HEK293 (cell line): Measurements from ENCODE around the gene CLCN1.
A peak's percentile ranks its signal among the peaks of the same experiment; 100 is the strongest.

Experiments
- CTCF ChIA-PET: fragments of 350-600 bp; formaldehyde crosslinking; extraction: SDS; loops from one replicate; lab custom pipeline; 2021; ENCODE audit warnings: antibody characterized with exemption; lab: Yijun Ruan, JAX
- POLR2A ChIA-PET: fragments of 300-600 bp; formaldehyde crosslinking; extraction: SDS; loops from one replicate; lab custom pipeline; 2020; ENCODE audit warnings: antibody characterized with exemption, inconsistent platforms; lab: Yijun Ruan, JAX
- H3K27ac ChIP-seq: fragments of 200-500 bp; sonication (Bioruptor generic); 2 replicates; pipeline ENCODE4 v1.5.1; 2014; ENCODE audit warnings: low read depth, low read length, control low read depth, inconsistent platforms; ENCODE audit errors: extremely low read depth
- H3K36me3 ChIP-seq, 2 experiments: fragments of 200-500 bp in 1 of 2; sonication (Bioruptor generic) in 1 of 2; 1 replicate in 1 of 2; 2 replicates in 1 of 2; pipeline ENCODE4 v1.5.1; 2014 to 2017; ENCODE audit warnings: inconsistent platforms in 2 of 2, low read length in 2 of 2; ENCODE audit not compliant: control insufficient read depth in 2 of 2, insufficient read depth in 1 of 2
- H3K4me1 ChIP-seq: fragments of 200-500 bp; sonication (Bioruptor generic); 2 replicates; pipeline ENCODE4 v1.5.1; 2014; ENCODE audit warnings: mild to moderate bottlenecking, low read length, inconsistent platforms; ENCODE audit not compliant: control insufficient read depth, insufficient read depth
- H3K4me3 ChIP-seq: 2 replicates; pipeline ENCODE4 v1.5.1; 2011; ENCODE audit warnings: low read depth, mild to moderate bottlenecking, control low read depth, low read length, moderate library complexity
- H3K9me3 ChIP-seq: fragments of 200-500 bp; sonication (Bioruptor generic); 2 replicates; pipeline ENCODE4 v1.5.1; 2014; ENCODE audit warnings: low read depth, low read length, inconsistent platforms; ENCODE audit not compliant: control insufficient read depth, insufficient read depth
- EGR2 ChIP-seq: fragments of 450-650 bp; formaldehyde crosslinking; IDR thresholded peaks from 2 replicates; pipeline ENCODE4 v1.5.1; 2016; ENCODE audit warnings: low read depth, missing biosample characterization, missing genetic modification characterization
- GLIS1 ChIP-seq: fragments of 450-650 bp; formaldehyde crosslinking; IDR thresholded peaks from 2 replicates; pipeline ENCODE4 v1.5.1; 2016; ENCODE audit warnings: missing biosample characterization, missing genetic modification characterization
- HOXD13 ChIP-seq: sonication (generic); formaldehyde crosslinking; IDR thresholded peaks from 2 replicates; pipeline ENCODE4 v1.8.0; 2022; ENCODE audit warnings: missing genetic modification reagents, borderline replicate concordance
- KLF16 ChIP-seq: fragments of 450-650 bp; formaldehyde crosslinking; IDR thresholded peaks from 2 replicates; pipeline ENCODE4 v1.5.1; 2017; ENCODE audit warnings: missing biosample characterization, missing genetic modification characterization
- MZF1 ChIP-seq: fragments of 450-650 bp; formaldehyde crosslinking; IDR thresholded peaks from 2 replicates; pipeline ENCODE4 v1.5.1; 2017; ENCODE audit warnings: missing biosample characterization, missing genetic modification characterization, borderline replicate concordance
- OSR2 ChIP-seq: fragments of 450-650 bp; formaldehyde crosslinking; IDR thresholded peaks from 2 replicates; pipeline ENCODE4 v1.5.1; 2016; ENCODE audit warnings: missing biosample characterization, missing genetic modification characterization
- RBAK ChIP-seq: fragments of 450-650 bp; formaldehyde crosslinking; IDR thresholded peaks from 2 replicates; pipeline ENCODE4 v1.5.1; 2016; ENCODE audit warnings: missing biosample characterization, missing genetic modification characterization
- YY1 ChIP-seq: fragments of 450-650 bp; formaldehyde crosslinking; IDR thresholded peaks from 2 replicates; pipeline ENCODE4 v1.5.1; 2018; ENCODE audit warnings: missing biosample characterization, missing genetic modification characterization
- ZFHX2 ChIP-seq: fragments of 450-650 bp; formaldehyde crosslinking; conservative IDR thresholded peaks from 2 replicates; pipeline ENCODE4 v1.5.1; 2016; ENCODE audit warnings: missing biosample characterization, missing genetic modification characterization
- ZIC2 ChIP-seq: fragments of 450-650 bp; formaldehyde crosslinking; IDR thresholded peaks from 2 replicates; pipeline ENCODE4 v1.5.1; 2016; ENCODE audit warnings: missing biosample characterization, missing genetic modification characterization
- ZNF132 ChIP-seq: fragments of 450-650 bp; formaldehyde crosslinking; IDR thresholded peaks from 2 replicates; pipeline ENCODE4 v1.5.1; 2017; ENCODE audit warnings: missing biosample characterization, missing genetic modification characterization, borderline replicate concordance
- ZNF133 ChIP-seq: fragments of 450-650 bp; formaldehyde crosslinking; IDR thresholded peaks from 2 replicates; pipeline ENCODE4 v1.5.1; 2016; ENCODE audit warnings: missing biosample characterization, missing genetic modification characterization
- ZNF174 ChIP-seq: fragments of 450-650 bp; formaldehyde crosslinking; IDR thresholded peaks from 2 replicates; pipeline ENCODE4 v1.5.0; 2017; ENCODE audit warnings: missing biosample characterization, mild to moderate bottlenecking, missing genetic modification characterization
- ZNF19 ChIP-seq: fragments of 450-650 bp; formaldehyde crosslinking; IDR thresholded peaks from 2 replicates; pipeline ENCODE4; 2016; ENCODE audit warnings: missing biosample characterization, missing genetic modification characterization, low read depth
- ZNF223 ChIP-seq: fragments of 450-650 bp; formaldehyde crosslinking; IDR thresholded peaks from 2 replicates; pipeline ENCODE4 v1.5.1; 2016; ENCODE audit warnings: missing biosample characterization, missing genetic modification characterization
- ZNF248 ChIP-seq: fragments of 450-650 bp; formaldehyde crosslinking; IDR thresholded peaks from 2 replicates; pipeline ENCODE4 v1.5.1; 2017; ENCODE audit warnings: missing biosample characterization, missing genetic modification characterization
- ZNF302 ChIP-seq: fragments of 450-650 bp; formaldehyde crosslinking; IDR thresholded peaks from 2 replicates; pipeline ENCODE4 v1.5.1; 2016; ENCODE audit warnings: missing biosample characterization, missing genetic modification characterization, low read depth
- ZNF391 ChIP-seq: fragments of 450-650 bp; formaldehyde crosslinking; IDR thresholded peaks from 2 replicates; pipeline ENCODE4 v1.5.1; 2016; ENCODE audit warnings: low read depth, missing biosample characterization, missing genetic modification characterization, borderline replicate concordance
- ZNF404 ChIP-seq: fragments of 450-650 bp; formaldehyde crosslinking; IDR thresholded peaks from 2 replicates; pipeline ENCODE4 v1.5.1; 2017; ENCODE audit warnings: missing biosample characterization, missing genetic modification characterization
- ZNF510 ChIP-seq: fragments of 450-650 bp; formaldehyde crosslinking; IDR thresholded peaks from 2 replicates; pipeline ENCODE4 v1.5.1; 2018; ENCODE audit warnings: mild to moderate bottlenecking, missing genetic modification characterization, missing biosample characterization; ENCODE audit not compliant: insufficient replicate concordance
- ZNF530 ChIP-seq: fragments of 450-650 bp; formaldehyde crosslinking; IDR thresholded peaks from 2 replicates; pipeline ENCODE4 v1.5.1; 2016; ENCODE audit warnings: low read depth, missing biosample characterization, missing genetic modification characterization
- ZNF585B ChIP-seq: fragments of 450-650 bp; formaldehyde crosslinking; IDR thresholded peaks from 2 replicates; pipeline ENCODE4 v1.5.1; 2016; ENCODE audit warnings: missing biosample characterization, missing genetic modification characterization
- ZNF610 ChIP-seq: fragments of 450-650 bp; formaldehyde crosslinking; IDR thresholded peaks from 2 replicates; pipeline ENCODE4 v1.5.1; 2016; ENCODE audit warnings: missing biosample characterization, missing genetic modification characterization, borderline replicate concordance
- ZNF621 ChIP-seq: fragments of 450-650 bp; formaldehyde crosslinking; IDR thresholded peaks from 2 replicates; pipeline ENCODE4 v1.5.1; 2017; ENCODE audit warnings: missing biosample characterization, missing genetic modification characterization
- ZNF664 ChIP-seq: fragments of 450-650 bp; formaldehyde crosslinking; IDR thresholded peaks from 2 replicates; pipeline ENCODE4 v1.5.1; 2016; ENCODE audit warnings: missing biosample characterization, missing genetic modification characterization
- ZNF777 ChIP-seq: fragments of 450-650 bp; formaldehyde crosslinking; IDR thresholded peaks from 2 replicates; pipeline ENCODE4 v1.5.1; 2017; ENCODE audit warnings: missing biosample characterization, missing genetic modification characterization, borderline replicate concordance
- ZNF843 ChIP-seq: fragments of 450-650 bp; formaldehyde crosslinking; IDR thresholded peaks from 2 replicates; pipeline ENCODE4 v1.5.1; 2016; ENCODE audit warnings: missing biosample characterization, missing genetic modification characterization
- TF ChIP-seq, protein P1 (sequence below): fragments of 450-650 bp; formaldehyde crosslinking; IDR thresholded peaks from 2 replicates; pipeline ENCODE4 v1.5.1; 2016; ENCODE audit warnings: missing biosample characterization, missing genetic modification characterization
- TF ChIP-seq, protein P2 (sequence below): fragments of 450-650 bp; formaldehyde crosslinking; IDR thresholded peaks from 2 replicates; pipeline ENCODE4 v1.5.1; 2016; ENCODE audit warnings: missing biosample characterization, missing genetic modification characterization
- TF ChIP-seq, protein P3 (sequence below): fragments of 450-650 bp; formaldehyde crosslinking; IDR thresholded peaks from 2 replicates; pipeline ENCODE4 v1.5.1; 2016; ENCODE audit warnings: missing biosample characterization, missing genetic modification characterization

Gene CLCN1

DNA sequence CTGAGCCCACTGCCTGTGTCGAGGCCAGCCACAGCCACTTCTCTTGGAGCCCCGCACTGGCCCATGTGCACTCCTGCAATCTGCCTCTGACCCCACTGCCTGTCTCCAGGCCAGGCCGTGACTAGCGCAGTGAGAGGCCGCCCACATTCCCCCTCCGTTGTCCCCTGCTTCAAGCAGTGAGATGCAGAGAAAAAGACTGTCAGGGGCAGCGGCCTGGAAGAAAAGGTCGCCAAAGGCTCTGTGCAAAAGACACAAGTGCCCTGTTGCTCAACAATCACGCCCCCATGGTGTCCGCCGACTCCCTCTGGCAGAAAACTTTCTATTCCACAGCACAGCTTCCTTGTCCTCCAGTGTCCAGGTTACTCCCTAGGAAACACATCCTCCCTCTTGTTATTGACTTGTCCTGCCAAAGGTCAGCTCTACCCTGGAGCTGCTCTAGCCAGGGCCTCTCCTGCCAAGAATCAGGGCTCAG is 36.7 kb downstream of the CLCN1 start:
- CTCF ChIA-PET: interaction anchor here (0.6 kb wide), 1 partner anchor 38 kb away, joined by 3 read pairs; no protein-coding TSS in a partner anchor
- H3K36me3 ChIP-seq: peaks cover 0 to 23% of the 10 kb centered on the region in 2 experiments; a peak in 1 of 3 replicates
- no peak for TF ChIP-seq YY1
- TF ChIP-seq ZNF530: no peak
- no peak for TF ChIP-seq OSR2 (tag by site-specific recombination)
- peak; percentile 43 for TF ChIP-seq ZFHX2 (tag by site-specific recombination)
- no peak for TF ChIP-seq KLF16 (tag by site-specific recombination)
- TF ChIP-seq EGR2 (tag by site-specific recombination): peak; percentile 58
- TF ChIP-seq, all 188 proteins: peak for 2

DNA sequence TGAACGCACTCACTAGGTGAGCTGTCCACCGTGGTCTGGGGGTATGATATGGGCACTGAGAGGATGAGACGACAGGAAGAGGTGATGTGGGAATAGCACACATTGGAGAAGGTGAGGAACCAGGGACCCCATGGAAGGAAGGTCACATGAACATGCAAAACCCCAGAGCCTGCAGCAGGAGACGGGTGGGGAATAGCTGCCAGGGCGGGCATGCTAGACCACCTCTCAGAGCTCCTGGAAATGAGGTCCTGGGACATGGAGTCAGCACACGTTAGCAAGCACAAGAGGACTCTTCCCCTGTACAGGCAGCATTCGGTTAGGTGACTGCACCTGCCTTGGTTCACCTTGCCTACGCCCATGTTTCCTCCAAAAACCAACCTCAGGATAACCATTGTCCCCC is 38.5 kb downstream of the CLCN1 start:
- Histone ChIP-seq H3K4me3 (no peak overlapping the region), H3K36me3 (peaks cover 0 to 32% of the 10 kb centered on the region in 2 experiments; a peak in 1 of 3 replicates), H3K4me1 (no peaks in the 10 kb centered on the region), H3K9me3 (no peaks in the 10 kb centered on the region), H3K27ac (no peak overlapping the region)
- ChIA-PET CTCF (interaction anchor here (0.7 to 1.0 kb wide), 2 partner anchors 10 to 53 kb away, joined by 3 read pairs; no protein-coding TSS in a partner anchor), POLR2A (interaction anchor here (0.5 kb wide), 1 partner anchor 10 kb away, joined by 6 read pairs; no protein-coding TSS in a partner anchor)
- no peak for TF ChIP-seq ZNF621
- no peak for TF ChIP-seq ZIC2 (tag by site-specific recombination)
- no peak for TF ChIP-seq ZNF132
- TF ChIP-seq ZNF223: no peak
- TF ChIP-seq MZF1 (tag by site-specific recombination): no peak
- no peak for TF ChIP-seq HOXD13 (CRISPR knock-in tag)
- TF ChIP-seq ZNF610 (tag by site-specific recombination): no peak

More for the DNA sequence above, 36.7 kb downstream of the CLCN1 start:
- POLR2A ChIA-PET: no interaction called here
- Histone ChIP-seq H3K27ac (no peak overlapping the region), H3K4me1 (no peaks in the 10 kb centered on the region), H3K9me3 (no peaks in the 10 kb centered on the region), H3K4me3 (no peak overlapping the region)

DNA sequence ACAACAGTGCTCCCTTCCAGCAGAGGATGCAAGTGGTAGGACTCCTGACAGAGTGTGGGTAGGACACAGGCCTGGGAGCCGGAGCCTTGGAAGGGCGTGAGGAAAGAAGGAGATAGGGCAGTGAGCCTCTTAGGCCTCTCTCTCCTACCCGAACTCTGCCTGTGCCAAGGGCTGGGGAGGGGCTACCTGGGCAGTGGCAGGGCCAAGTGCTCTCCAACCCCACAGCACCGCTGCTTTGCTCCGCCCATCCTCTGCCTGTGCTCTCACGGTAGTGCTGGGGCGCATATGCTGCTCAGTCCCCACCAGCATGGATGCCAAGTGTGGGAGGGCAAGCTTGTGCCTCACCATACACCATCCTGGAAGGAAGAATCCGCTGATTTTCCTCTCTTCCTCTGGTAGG is 39.1 kb downstream of the CLCN1 start:
- H3K36me3 ChIP-seq: peaks cover 0 to 32% of the 10 kb centered on the region in 2 experiments; a peak in 1 of 3 replicates
- ChIA-PET CTCF (interaction anchor here (0.6 to 2.0 kb wide), 3 partner anchors 10 to 554 kb away, joined by 3 to 5 read pairs (median 3); no protein-coding TSS in a partner anchor), POLR2A (interaction anchor here (0.7 kb wide), 1 partner anchor 37 kb away, joined by 3 read pairs; no protein-coding TSS in a partner anchor)
- no peaks in the 10 kb centered on the region for H3K9me3 ChIP-seq
- no peak overlapping the region for H3K4me3 ChIP-seq
- no peaks in the 10 kb centered on the region for H3K4me1 ChIP-seq
- H3K27ac ChIP-seq: no peak overlapping the region
- no peak for TF ChIP-seq ZNF404 (tag by site-specific recombination)
- TF ChIP-seq, protein P1, sequence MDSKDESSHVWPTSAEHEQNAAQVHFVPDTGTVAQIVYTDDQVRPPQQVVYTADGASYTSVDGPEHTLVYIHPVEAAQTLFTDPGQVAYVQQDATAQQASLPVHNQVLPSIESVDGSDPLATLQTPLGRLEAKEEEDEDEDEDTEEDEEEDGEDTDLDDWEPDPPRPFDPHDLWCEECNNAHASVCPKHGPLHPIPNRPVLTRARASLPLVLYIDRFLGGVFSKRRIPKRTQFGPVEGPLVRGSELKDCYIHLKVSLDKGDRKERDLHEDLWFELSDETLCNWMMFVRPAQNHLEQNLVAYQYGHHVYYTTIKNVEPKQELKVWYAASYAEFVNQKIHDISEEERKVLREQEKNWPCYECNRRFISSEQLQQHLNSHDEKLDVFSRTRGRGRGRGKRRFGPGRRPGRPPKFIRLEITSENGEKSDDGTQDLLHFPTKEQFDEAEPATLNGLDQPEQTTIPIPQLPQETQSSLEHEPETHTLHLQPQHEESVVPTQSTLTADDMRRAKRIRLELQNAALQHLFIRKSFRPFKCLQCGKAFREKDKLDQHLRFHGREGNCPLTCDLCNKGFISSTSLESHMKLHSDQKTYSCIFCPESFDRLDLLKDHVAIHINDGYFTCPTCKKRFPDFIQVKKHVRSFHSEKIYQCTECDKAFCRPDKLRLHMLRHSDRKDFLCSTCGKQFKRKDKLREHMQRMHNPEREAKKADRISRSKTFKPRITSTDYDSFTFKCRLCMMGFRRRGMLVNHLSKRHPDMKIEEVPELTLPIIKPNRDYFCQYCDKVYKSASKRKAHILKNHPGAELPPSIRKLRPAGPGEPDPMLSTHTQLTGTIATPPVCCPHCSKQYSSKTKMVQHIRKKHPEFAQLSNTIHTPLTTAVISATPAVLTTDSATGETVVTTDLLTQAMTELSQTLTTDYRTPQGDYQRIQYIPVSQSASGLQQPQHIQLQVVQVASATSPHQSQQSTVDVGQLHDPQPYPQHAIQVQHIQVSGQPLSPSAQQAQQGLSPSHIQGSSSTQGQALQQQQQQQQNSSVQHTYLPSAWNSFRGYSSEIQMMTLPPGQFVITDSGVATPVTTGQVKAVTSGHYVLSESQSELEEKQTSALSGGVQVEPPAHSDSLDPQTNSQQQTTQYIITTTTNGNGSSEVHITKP (tag by site-specific recombination): no peak
- no peak for TF ChIP-seq ZNF510 (tag by site-specific recombination)
- no peak for TF ChIP-seq ZNF302 (tag by site-specific recombination)
- TF ChIP-seq, protein P2, sequence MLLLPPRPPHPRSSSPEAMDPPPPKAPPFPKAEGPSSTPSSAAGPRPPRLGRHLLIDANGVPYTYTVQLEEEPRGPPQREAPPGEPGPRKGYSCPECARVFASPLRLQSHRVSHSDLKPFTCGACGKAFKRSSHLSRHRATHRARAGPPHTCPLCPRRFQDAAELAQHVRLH (tag by site-specific recombination): no peak
- TF ChIP-seq ZNF19 (tag by site-specific recombination): no peak
- TF ChIP-seq, protein P3, sequence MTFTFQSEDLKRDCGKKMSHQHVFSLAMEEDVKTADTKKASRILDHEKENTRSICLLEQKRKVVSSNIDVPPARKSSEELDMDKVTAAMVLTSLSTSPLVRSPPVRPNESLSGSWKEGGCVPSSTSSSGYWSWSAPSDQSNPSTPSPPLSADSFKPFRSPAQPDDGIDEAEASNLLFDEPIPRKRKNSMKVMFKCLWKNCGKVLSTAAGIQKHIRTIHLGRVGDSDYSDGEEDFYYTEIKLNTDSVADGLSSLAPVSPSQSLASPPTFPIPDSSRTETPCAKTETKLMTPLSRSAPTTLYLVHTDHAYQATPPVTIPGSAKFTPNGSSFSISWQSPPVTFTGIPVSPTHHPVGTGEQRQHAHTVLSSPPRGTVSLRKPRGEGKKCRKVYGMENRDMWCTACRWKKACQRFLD (tag by site-specific recombination): no peak
- TF ChIP-seq ZNF777 (tag by site-specific recombination): no peak
- TF ChIP-seq GLIS1 (tag by site-specific recombination): no peak
- TF ChIP-seq RBAK (tag by site-specific recombination): no peak
- TF ChIP-seq ZNF843 (tag by site-specific recombination): no peak
- no peak for TF ChIP-seq ZNF391 (tag by site-specific recombination)
- no peak for TF ChIP-seq ZNF664 (tag by site-specific recombination)
- TF ChIP-seq ZNF585B (tag by site-specific recombination): no peak
- TF ChIP-seq ZNF133: no peak
- TF ChIP-seq ZNF248 (tag by site-specific recombination): no peak
- TF ChIP-seq ZNF174 (tag by site-specific recombination): no peak
